ENCODE measurements around the gene CADPS. TPM values are rescaled to one million over a fixed set of nuclear protein-coding genes. Genes with fewer than 3 reads are reported as not detected.

Gene CADPS
- polyA plus RNA-seq, 3 donors: not detected

DNA sequence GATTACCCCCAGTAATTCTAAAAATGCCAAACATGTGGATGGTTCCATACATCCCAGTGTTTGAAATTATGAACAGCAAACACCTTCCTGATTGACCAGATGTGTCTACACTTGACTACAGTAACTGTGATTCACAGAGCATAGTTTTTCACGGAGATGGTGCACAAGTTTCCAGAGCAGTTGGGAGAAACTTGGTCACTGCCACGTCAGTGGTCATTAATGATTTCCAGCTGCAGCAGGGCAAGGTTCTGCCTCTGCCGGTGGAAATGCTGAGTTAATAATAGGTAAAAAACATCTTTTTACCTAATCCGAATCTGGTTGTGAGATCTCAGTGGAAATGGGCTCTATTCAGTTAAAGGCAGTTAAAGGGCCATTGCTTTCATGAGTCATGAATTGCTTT, 347.7 kb downstream of the CADPS start:
- Histone ChIP-seq H3K4me1 (ENCODE audit: control insufficient read depth in 1 of 2, insufficient read depth in 2 of 2, low read length in 2 of 2) (no peaks in the 10 kb centered on the region), H3K27ac (ENCODE audit: low read depth in 1 of 2, low read length in 2 of 2) (no peak overlapping the region), H3K79me2 (ENCODE audit: insufficient read depth, low read length) (no peaks in the 10 kb centered on the region), H3K9me3 (replicated peaks in 1 of 2; ENCODE audit: control insufficient read depth in 1 of 2, insufficient read depth in 1 of 2, low read length in 2 of 2) (no peaks in the 10 kb centered on the region), H4K20me1 (ENCODE audit: insufficient read depth, low read length) (no peaks in the 10 kb centered on the region), H3K27me3 (ENCODE audit: control insufficient read depth in 2 of 2, insufficient read depth in 2 of 2, low read length in 2 of 2) (no peaks in the 10 kb centered on the region), H3K36me3 (replicated peaks in 1 of 2; ENCODE audit: control insufficient read depth in 1 of 2, insufficient read depth in 2 of 2, low read length in 2 of 2) (no peaks in the 10 kb centered on the region), H3K4me2 (replicated peaks; ENCODE audit: extremely low read depth, low read length, poor library complexity, severe bottlenecking) (no peak overlapping the region), H2AFZ (ENCODE audit: insufficient read depth, low read depth, low read length, poor library complexity, severe bottlenecking) (no peak overlapping the region), H3K4me3 (replicated peaks in 1 of 3; ENCODE audit: low read depth in 2 of 3, low read length in 3 of 3) (no peak overlapping the region), H3K9ac (ENCODE audit: insufficient read depth, low read length, poor library complexity, severe bottlenecking) (no peak overlapping the region)
- H3K4me3 Mint-ChIP-seq: no peak overlapping the region
- H3K36me3 Mint-ChIP-seq: no peaks in the 10 kb centered on the region
- DNase-seq: no peak
- TF ChIP-seq, protein P1, sequence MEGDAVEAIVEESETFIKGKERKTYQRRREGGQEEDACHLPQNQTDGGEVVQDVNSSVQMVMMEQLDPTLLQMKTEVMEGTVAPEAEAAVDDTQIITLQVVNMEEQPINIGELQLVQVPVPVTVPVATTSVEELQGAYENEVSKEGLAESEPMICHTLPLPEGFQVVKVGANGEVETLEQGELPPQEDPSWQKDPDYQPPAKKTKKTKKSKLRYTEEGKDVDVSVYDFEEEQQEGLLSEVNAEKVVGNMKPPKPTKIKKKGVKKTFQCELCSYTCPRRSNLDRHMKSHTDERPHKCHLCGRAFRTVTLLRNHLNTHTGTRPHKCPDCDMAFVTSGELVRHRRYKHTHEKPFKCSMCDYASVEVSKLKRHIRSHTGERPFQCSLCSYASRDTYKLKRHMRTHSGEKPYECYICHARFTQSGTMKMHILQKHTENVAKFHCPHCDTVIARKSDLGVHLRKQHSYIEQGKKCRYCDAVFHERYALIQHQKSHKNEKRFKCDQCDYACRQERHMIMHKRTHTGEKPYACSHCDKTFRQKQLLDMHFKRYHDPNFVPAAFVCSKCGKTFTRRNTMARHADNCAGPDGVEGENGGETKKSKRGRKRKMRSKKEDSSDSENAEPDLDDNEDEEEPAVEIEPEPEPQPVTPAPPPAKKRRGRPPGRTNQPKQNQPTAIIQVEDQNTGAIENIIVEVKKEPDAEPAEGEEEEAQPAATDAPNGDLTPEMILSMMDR (IDR thresholded peaks at IDR 0.05): no peak
- WGBS (ENCODE audit: insufficient coverage): 77% methylated on average over 2 of the region's 4 CpGs
- peaks cover 0 to 2% (median 1%) of the 10 kb centered on the region in 3 donors for H3K27me3 Mint-ChIP-seq (ENCODE audit: low read depth in 3 of 3)
- intact Hi-C loops (cut with micrococcal nuclease): no loop called here
- no peaks in the 10 kb centered on the region for H3K9me3 Mint-ChIP-seq
- H3K4me1 Mint-ChIP-seq: no peaks in the 10 kb centered on the region
- H3K27ac Mint-ChIP-seq: no peak overlapping the region

DNA sequence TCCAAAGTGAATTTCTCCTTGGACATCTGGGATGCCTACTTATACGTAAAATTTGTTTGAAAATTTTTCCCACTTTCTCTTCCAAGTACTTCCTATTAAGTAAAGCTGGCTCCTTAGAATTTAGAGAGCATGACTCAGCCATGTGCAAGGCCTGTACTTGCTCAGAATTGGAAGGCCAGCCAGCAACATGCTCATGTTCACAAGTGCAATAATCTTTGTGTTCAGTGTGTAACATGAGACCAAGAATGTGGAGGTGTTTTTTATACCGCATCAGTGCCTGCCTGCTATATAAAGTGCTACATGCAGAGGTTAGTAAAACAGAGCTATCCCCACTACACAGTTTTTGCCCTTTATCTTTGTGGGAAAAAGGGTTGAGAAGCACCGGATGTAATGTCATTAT, 349.9 kb downstream of the CADPS start:
- H3K4me1 Mint-ChIP-seq: no peaks in the 10 kb centered on the region
- WGBS (ENCODE audit: insufficient coverage): no CpG with 5 or more reads among the region's 3 CpGs

More for the DNA sequence above, 349.9 kb downstream of the CADPS start:
- TF ChIP-seq, protein P1 (IDR thresholded peaks at IDR 0.05): no peak
- no peaks in the 10 kb centered on the region for H3K36me3 ChIP-seq (replicated peaks in 1 of 2; ENCODE audit: control insufficient read depth in 1 of 2, insufficient read depth in 2 of 2, low read length in 2 of 2)
- no peaks in the 10 kb centered on the region for H3K9me3 Mint-ChIP-seq
- no peaks in the 10 kb centered on the region for H3K79me2 ChIP-seq (ENCODE audit: insufficient read depth, low read length)
- H3K27ac ChIP-seq (ENCODE audit: low read depth in 1 of 2, low read length in 2 of 2): no peak overlapping the region
- H3K9ac ChIP-seq (ENCODE audit: insufficient read depth, low read length, poor library complexity, severe bottlenecking): no peak overlapping the region
- H3K27me3 ChIP-seq (ENCODE audit: control insufficient read depth in 2 of 2, insufficient read depth in 2 of 2, low read length in 2 of 2): no peaks in the 10 kb centered on the region
- H3K4me3 Mint-ChIP-seq: no peak overlapping the region
- intact Hi-C loops (cut with micrococcal nuclease): no loop called here
- H3K4me3 ChIP-seq (replicated peaks in 1 of 3; ENCODE audit: low read depth in 2 of 3, low read length in 3 of 3): no peak overlapping the region
- no peaks in the 10 kb centered on the region for H4K20me1 ChIP-seq (ENCODE audit: insufficient read depth, low read length)
- H3K27ac Mint-ChIP-seq: no peak overlapping the region
- no peaks in the 10 kb centered on the region for H3K4me1 ChIP-seq (ENCODE audit: control insufficient read depth in 1 of 2, insufficient read depth in 2 of 2, low read length in 2 of 2)
- no peak for DNase-seq
- H2AFZ ChIP-seq (ENCODE audit: insufficient read depth, low read depth, low read length, poor library complexity, severe bottlenecking): no peak overlapping the region
- H3K4me2 ChIP-seq (replicated peaks; ENCODE audit: extremely low read depth, low read length, poor library complexity, severe bottlenecking): no peak overlapping the region
- H3K27me3 Mint-ChIP-seq (ENCODE audit: low read depth in 3 of 3): peaks cover 0 to 4% (median 2%) of the 10 kb centered on the region in 3 donors
- no peaks in the 10 kb centered on the region for H3K9me3 ChIP-seq (replicated peaks in 1 of 2; ENCODE audit: control insufficient read depth in 1 of 2, insufficient read depth in 1 of 2, low read length in 2 of 2)
- H3K36me3 Mint-ChIP-seq: no peaks in the 10 kb centered on the region
